ENCODE results near the gene ILKAP.

Gene ILKAP

GRCh38 chr2:238155761-238156694 is 47.5 kb downstream of the ILKAP start:
- H3K4me3 ChIP-seq (ENCODE audit: low read depth, low read length): no peak overlapping the region
- no peak for DNase-seq (ENCODE audit: low read depth)

DNA sequence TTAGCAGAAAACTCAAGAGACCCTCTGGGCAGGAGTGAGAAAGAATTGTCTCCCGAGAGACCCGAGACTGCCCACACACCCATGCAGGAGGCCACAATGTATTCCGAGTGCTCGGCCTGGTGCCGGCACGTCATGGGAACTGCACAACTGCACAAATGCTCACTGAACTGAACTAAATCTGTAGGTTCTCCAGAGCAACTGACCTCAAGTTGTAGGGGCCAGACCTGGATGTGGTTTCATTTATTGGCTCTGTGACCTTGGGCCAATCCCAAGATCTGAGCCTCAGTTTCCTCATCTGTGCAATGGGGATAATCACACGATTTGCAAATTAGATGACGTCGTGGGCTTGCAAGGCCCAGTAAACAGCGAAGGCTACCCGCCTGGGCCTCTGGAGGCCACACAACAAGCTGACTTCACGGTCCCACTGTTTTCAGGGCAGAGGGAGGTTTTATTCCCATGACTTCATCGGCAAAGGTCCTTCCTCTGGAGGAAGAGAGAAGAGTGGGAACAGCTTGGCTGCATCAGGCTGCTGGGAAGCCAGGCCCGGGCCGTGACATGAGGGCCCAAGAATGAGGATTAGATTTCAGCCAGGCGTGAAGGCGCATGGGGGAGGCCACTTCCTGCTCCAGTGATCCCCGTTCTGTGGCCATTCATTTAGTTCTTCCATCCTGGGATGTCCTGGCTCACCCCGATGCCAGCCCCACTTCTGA is 48.3 kb downstream of the ILKAP start:
- H3K4me3 ChIP-seq (ENCODE audit: low read depth, low read length): no peak overlapping the region
- peak; percentile 80 for DNase-seq (ENCODE audit: low read depth)

- no peak for DNase-seq (ENCODE audit: low read depth)
These were observed 48.9 kb downstream of the ILKAP start for GRCh38 chr2:238154570-238154969.

DNA sequence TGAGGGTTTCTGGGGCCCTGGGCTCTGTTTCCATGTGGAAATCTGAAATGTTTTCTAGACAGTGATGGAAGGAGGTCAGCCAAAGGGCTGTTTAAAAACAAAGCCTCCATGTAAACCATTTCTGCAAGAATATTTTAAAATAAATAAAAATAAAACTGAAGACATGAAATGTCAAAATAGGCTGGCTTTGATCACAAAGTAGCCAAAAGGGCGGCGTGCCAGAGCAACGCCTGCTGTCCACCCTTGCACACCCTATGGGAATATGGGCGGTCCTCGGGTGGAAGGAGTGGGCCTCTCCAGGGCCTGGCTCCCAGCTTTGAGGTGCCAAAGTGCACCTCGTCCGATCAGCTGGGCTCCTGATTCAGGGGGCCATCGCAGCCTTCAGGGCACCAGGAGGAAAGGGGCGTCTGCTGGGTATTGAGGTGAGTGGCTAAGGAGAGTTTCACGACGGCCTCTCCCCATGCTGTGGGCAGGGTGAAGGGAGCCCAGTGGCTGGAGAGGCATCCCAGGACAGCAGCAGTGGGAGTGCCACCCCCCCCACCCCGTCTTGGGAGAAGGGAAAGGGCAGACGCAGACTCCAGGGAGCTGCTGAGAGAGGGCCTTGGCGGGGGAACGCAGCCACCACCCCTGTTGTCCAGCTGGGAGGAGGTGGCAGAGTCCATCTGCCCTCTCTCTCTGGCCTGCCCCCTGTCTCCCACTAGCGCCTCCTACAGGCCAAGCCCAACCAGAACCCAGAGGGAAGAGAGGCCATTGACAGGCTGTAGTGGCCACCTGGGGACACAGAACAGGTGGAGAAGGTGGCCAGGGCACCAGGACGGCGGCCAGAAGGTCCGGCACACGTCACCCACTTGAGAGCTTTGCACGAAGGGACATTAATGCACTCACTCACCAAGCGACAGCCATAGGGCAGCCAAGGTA is 50.5 kb downstream of the ILKAP start:
- no peak for DNase-seq (ENCODE audit: low read depth)
- no peak overlapping the region for H3K4me3 ChIP-seq (ENCODE audit: low read depth, low read length)

More at GRCh38 chr2:238154570-238154969, 48.9 kb downstream of the ILKAP start:
- H3K4me3 ChIP-seq (ENCODE audit: low read depth, low read length): no peak overlapping the region

DNA sequence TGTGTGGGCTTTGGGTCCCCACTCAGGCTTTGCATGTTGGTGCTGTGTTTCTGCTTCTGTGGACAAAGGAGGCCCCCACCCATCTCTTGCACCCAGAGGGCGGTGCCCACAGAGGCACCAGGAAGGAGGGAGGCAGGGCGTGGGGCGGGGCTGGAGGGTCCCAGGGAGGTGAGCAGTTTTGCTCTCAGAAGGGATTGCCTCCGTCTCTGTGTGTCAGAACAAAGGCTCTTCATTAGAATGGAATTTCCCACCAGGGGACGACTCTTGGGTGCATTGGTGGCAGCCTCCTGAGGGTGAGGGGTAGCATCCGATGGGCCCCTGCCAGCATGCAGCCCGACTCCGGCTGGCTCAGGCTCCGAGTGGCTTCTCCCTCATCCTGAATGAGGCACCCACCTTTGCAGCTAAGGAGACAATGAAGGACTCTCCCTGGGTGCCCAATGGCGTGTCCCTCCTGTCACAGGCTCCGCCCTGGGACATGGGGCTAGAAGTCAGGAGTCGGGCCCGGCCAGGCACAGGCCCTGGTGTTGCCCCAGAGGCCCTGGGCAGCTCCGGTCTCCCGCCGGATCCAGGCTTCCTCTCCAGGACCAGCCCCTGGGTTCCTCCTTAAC is 51.8 kb downstream of the ILKAP start:
- DNase-seq (ENCODE audit: low read depth): no peak
- no peak overlapping the region for H3K4me3 ChIP-seq (ENCODE audit: low read depth, low read length)

GRCh38 chr2:238151205-238151604 is 52.3 kb downstream of the ILKAP start:
- no peak overlapping the region for H3K4me3 ChIP-seq (ENCODE audit: low read depth, low read length)
- DNase-seq (ENCODE audit: low read depth): no peak

DNA sequence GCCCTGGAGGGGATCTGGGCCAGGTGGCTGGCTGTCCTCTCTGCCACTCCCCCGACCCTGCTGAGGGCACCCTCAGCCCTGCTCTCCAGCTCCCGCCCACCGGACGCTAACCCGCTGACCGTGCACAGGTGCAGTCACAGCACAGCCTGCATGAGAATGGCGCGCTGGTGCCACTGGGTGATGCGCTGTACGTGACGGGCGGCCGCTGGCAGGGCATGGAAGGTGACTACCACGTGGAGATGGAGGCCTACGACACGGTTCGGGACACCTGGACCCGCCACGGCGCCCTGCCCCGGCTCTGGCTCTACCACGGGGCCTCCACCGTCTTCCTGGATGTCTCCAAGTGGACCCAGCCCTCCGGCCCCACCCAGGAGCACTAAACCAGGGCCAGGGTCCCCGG is 52.8 kb downstream of the ILKAP start:
- no peak for DNase-seq (ENCODE audit: low read depth)
- no peak overlapping the region for H3K4me3 ChIP-seq (ENCODE audit: low read depth, low read length)

GRCh38 chr2:238149841-238150572 is 53.5 kb downstream of the ILKAP start:
- no peak for DNase-seq (ENCODE audit: low read depth)

DNA sequence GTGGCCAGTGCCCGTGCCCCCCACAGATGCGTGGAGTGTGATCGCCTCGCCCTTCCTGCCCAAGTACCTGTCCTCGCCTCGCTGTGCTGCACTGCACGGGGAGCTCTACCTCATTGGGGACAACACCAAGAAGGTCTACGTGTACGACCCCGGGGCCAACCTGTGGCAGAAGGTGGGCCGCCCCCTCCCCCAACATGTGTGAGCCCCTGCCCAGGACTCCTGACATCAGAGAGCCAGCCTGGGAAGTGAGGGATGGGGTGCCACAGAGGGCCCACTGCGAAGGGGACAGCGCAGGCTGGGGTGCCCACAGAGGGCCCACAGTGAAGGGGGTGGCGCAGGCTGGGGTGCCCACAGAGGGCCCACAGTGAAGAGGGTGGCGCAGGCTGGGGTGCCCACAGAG is 54.5 kb downstream of the ILKAP start:
- H3K4me3 ChIP-seq (ENCODE audit: low read depth, low read length): no peak overlapping the region
- DNase-seq (ENCODE audit: low read depth): no peak

More at GRCh38 chr2:238149841-238150572, 53.5 kb downstream of the ILKAP start:
- H3K4me3 ChIP-seq (ENCODE audit: low read depth, low read length): no peak overlapping the region

- no peak for DNase-seq (ENCODE audit: low read depth)
- H3K4me3 ChIP-seq (ENCODE audit: low read depth, low read length): no peak overlapping the region
These were observed 56.5 kb downstream of the ILKAP start for GRCh38 chr2:238146884-238147544.

DNA sequence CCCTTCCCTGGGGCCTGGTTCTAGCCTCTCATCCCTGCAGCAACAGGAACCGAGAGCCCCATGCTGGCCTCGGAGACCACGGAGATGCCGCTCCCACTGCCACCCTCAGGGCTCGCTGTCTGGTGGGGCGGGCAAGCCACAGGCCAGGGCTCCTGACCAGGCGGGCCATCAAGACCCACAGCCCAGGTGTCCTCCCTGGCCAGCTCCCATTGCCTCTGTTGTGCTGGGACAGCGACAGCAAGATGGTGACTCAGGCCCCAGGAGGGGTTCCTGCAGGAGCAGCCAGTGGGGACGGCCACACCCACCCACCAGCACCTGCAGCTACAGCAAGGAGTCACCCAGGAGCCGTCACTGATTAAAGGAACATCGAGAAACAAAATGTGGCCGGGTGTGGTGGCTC is 57.6 kb downstream of the ILKAP start:
- no peak for DNase-seq (ENCODE audit: low read depth)
- no peak overlapping the region for H3K4me3 ChIP-seq (ENCODE audit: low read depth, low read length)

GRCh38 chr2:238145046-238145445 is 58.4 kb downstream of the ILKAP start:
- no peak for DNase-seq (ENCODE audit: low read depth)
- H3K4me3 ChIP-seq (ENCODE audit: low read depth, low read length): no peak overlapping the region

DNA sequence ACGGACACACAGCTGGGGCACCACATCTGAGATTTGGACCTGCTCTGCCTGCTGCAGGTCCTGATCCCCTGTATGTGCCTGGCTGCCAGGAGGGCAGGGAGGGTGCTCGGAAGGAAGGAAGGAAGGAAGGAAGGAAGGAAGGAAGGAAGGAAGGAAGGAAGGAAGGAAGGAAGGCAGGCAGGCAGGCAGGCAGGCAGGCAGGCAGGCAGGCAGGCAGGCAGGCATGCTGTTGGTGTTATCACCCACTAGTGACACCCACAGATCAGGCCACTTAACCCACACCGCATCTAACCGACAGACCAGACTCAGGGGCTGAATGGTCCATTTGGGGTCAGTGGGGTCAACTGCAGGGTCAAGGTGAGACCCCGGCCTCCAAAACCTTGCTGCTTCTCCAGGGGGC is 59.2 kb downstream of the ILKAP start:
- no peak for DNase-seq (ENCODE audit: low read depth)
- H3K4me3 ChIP-seq (ENCODE audit: low read depth, low read length): no peak overlapping the region

DNA sequence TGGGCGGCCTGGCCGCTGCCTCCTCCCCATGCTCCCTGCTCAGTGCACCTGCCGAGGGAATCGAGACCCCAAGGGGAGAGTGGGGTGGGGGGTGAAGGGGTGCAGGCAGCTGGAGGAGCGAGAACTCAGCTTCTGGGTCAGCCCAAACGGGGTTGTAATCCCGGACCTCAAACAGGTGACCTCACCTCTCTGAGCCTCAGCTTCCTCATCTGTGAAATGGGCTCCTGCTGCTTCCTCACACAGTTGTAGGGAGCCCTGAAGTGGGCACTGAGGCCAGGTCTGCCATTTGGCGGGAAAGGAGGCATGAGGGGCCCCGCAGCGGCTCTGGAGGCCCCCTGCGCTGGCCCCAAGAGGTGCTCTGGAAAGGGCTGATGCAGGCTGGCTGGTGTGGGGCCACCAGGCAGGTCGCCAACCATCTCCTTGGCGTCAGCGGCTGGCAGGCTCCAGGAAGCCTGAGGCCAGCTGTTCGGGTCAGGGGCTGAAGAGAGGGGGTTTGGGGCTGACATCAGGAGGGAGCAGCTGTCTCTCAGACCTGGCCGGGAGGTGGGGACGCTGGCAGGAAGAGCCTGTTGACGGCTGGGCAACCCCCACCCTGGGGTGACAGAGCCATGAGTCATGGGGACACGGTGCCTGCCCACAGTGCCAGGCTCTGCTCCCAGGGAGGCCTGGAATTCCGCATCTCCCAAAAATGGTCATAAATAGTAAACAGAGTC is 60.1 kb downstream of the ILKAP start:
- no peak overlapping the region for H3K4me3 ChIP-seq (ENCODE audit: low read depth, low read length)

DNA sequence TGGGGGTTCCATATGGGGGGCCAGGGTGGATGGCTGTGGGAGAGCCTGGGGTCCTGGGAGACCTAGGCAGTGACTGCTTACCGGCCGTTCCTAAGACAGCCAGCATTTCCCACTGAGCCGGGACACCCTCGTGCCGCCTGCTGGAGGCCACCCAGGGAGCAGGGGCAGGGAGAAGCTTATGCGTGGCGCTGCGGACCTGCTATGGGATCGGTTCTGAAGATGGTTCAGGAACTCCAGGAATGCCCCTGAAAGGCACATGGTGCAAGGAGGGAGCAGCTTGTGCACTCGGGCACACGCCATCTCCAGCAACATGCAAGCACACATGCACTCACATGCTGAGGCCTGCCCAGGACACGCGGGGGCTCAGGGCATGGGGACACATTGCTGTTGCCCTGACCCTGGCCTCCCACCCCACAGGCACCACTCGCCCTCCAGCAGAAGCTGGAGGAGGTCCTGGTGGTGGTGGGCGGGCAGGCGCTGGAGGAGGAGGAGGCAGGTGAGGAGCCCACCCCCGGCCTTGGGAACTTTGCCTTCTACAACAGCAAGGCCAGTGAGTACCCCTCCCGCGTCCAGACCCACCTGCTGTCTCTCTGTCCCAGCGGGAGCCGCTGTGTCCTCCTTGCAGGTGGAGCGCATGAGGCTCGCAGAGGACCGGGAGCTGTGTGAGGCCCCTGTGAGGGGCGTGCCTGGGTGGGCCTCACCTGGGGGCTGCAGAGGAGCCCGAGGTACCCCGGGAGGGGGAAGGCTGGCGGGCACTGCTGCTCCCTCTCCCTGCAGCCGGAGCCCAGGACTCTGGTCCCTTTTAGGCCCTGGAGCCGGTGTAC is 60.9 kb downstream of the ILKAP start:
- H3K4me3 ChIP-seq (ENCODE audit: low read depth, low read length): no peak overlapping the region
- DNase-seq (ENCODE audit: low read depth): no peak

More for the DNA sequence above, 60.1 kb downstream of the ILKAP start:
- DNase-seq (ENCODE audit: low read depth): no peak

DNA sequence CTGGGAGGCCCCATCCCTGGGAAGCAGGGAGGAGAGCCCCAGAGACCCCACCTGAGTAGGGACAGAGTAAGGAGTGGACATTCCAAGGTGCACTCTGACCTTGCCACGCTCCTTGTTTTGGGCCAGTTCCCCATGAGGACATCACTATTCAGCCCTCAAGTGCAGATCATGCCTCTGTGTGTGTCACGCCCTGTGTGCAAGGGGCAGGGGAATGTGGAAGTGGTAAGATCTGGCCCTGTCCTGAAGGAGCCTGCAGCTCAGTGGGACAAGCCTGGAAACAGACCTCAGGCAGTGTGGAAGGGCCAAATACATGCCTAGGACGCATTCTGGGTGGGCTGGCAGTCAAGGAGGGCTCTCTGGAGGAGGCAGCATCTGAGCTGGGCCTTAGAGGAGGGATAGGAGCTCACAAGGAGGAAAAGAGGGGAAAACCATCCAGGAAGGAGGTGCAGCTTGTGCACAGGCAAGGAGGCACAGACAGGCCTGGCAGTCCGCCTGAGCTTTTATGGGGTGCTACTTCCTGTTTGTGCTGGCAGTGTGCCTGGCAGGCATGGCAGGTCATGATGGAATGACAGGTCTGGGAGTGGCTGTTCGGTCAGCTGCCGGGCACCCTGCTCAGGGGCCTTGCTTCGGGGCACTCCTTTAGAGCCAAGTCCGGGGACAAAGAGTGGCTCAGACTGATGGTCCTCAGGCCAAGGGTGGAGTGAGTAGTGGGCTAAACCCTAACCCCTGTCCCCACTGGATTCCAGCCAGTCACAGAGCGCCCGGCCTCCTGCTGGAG is 61.8 kb downstream of the ILKAP start:
- DNase-seq (ENCODE audit: low read depth): no peak
- H3K4me3 ChIP-seq (ENCODE audit: low read depth, low read length): no peak overlapping the region
